Neuron (in vitro differentiated cells): ENCODE results near the gene GSK3A.

ENCODE experiments used
- H2AFZ ChIP-seq: one replicate; pipeline ENCODE4 v1.6.1; 2013; ENCODE audit warnings: low read depth, mild to moderate bottlenecking, inconsistent platforms, low read length, moderate library complexity
- H3K27me3 ChIP-seq: one replicate; pipeline ENCODE4 v1.6.1; 2013; ENCODE audit warnings: low read length; ENCODE audit not compliant: insufficient read depth
- H3K36me3 ChIP-seq: one replicate; pipeline ENCODE4 v1.6.1; 2013; ENCODE audit warnings: low read length; ENCODE audit not compliant: insufficient read depth
- H3K4me1 ChIP-seq: one replicate; pipeline ENCODE4 v1.6.1; 2013; ENCODE audit warnings: low read length; ENCODE audit not compliant: insufficient read depth
- H3K4me3 ChIP-seq: 2 replicates; pipeline ENCODE4 v1.5.1; 2013; ENCODE audit warnings: mild to moderate bottlenecking, low read length, moderate library complexity
- H3K9me3 ChIP-seq: one replicate; pipeline ENCODE4 v1.6.1; 2013; ENCODE audit warnings: low read length

GSK3A gene

DNA sequence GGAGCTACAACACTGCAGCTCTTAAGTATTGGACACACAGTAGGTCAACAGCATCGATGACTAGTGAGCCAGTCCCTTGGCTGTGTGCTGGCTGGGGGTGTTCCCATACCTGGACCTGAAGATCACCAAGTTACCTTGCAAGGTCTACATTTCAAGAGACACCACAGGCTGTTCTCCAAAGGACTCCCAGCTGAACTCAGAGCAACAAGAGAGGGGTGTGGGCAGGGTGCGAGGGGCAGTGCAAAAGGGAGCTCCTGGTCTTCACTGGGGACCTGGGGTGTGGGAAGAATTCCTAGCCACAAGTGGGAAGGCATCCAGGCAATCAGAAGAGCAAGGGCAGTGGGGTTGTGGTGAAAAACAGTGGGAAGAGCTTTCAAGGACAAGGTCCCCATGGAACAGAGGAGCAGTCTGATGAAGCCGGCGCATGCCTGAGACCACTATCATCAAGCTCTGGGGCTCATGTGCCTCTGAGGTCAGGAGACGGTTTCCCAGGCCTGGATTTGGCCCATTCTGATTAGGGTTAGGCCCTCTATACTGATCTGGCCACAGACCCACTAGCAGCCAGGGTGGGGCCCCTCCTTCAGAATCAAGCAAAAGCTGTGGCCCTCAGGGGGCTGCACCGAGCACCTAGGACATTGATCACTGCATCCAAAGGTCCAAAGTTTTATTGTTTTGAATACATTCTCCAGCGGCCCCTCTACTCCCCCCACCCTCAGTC lies 4.7 kb upstream of the GSK3A start:
- peaks cover 10% of the 10 kb centered on the region for H3K4me1 ChIP-seq

DNA sequence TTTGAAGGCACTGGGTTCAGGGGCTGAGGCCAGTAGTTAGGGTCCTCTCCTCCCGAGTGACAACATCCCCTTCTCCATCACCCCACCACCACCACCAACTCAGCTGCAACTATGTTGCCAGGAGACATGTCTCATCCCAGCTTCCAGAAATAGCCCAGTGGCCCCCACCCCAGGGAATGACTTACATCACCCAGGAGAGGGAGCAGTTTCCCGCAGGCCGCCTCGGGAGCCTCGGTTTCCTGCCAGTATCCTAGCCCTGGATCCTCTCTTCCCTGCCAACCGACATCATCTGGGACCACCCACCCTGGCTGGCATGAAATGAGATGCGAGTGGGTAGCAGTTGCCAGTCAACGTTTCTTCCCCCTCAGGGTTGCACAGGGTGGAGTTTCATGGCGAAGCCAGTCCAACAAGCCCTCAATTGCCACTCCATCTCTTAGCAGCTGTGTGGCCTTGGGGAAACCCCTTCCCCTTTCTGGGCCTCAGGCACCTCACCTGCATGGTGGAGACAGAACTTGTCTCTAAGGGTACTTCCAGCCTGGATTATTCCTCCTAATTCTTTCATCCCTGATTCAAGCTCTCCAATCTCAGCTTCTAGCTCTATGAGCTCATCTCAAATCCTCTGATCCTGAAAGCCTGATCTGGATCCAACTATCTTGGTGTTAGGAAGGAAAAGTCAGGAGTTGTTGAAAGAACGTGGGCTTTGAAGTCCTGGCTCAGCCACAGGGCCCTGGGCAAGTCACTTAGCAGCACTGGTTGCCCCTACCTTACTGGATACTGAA lies 3.9 kb upstream of the GSK3A start:
- peaks cover 20% of the 10 kb centered on the region for H3K36me3 ChIP-seq
- H2AFZ ChIP-seq = no peak overlapping the region
- no peaks in the 10 kb centered on the region for H3K9me3 ChIP-seq
- H3K4me1 ChIP-seq = peaks cover 7% of the 10 kb centered on the region
- H3K27me3 ChIP-seq = no peaks in the 10 kb centered on the region
- no peak overlapping the region for H3K4me3 ChIP-seq

More for the DNA sequence above, 4.7 kb upstream of the GSK3A start:
- peaks cover 20% of the 10 kb centered on the region for H3K36me3 ChIP-seq
- H3K4me3 ChIP-seq = no peak overlapping the region
- no peaks in the 10 kb centered on the region for H3K27me3 ChIP-seq
- no peaks in the 10 kb centered on the region for H3K9me3 ChIP-seq
- H2AFZ ChIP-seq = no peak overlapping the region

DNA sequence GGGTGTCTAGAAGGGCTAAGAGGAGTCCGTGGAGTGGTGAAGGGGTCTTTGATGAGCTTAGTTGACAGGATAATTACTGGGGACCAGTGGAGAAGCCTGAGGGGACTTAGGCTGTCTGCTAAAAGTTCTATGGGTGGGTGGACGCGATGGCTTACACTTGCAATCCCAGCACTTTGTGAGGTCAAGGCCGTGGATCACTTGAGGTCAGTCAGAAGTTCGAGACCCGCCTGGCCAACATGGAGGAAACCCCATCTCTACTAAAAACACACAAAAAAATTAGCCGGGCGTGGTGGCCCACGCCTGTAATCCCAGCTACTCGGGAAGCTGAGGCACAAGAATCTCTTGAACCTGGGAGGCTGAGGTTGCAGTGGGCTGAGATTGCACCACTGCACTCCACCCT lies 2.8 kb upstream of the GSK3A start:
- H2AFZ ChIP-seq = no peak overlapping the region
- no peaks in the 10 kb centered on the region for H3K27me3 ChIP-seq
- H3K9me3 ChIP-seq = no peaks in the 10 kb centered on the region
- H3K36me3 ChIP-seq = peaks cover 14% of the 10 kb centered on the region
- no peak overlapping the region for H3K4me3 ChIP-seq
- H3K4me1 ChIP-seq = peaks cover 10% of the 10 kb centered on the region

DNA sequence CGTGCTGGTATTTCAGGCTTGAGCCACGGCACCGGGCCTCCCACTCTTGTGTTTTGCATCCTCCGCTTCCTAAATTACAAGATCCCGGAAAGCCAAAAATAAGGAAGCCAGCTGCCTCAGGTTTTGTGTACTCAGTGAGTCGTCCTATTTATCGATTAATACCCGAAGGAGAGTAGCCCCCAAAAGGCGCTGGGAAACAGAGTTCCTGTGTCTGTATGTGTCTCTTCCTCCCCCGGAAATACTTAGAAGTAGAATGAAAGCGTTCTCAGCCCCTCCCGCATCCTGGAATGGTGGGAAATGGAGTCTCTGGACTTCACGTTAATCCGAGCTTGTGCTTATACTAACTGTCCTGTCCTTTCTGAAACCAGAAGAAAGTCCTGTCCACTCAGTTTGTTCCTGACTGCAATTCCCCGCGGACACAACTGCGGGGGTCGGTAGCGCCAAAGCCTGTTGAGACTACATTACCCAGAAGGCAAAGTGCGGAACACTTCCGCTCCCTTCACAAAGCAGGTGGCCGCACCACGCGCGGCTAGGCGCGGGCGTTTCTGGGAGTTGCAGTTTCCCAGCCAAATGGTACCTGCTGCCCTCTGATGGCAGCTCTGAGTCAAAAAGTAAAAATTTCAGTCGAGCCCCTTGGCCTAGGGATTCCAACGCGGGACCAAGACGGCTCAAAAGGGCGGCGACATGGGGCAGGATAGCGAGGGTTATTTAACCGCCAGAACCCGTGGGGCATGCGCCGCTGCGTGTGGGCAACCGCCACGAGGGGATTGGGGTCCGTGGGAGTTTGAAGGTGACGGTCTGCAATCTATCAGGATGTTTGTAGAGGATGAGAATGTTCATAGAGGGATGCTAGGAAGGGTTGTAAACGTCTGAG lies 2.2 kb upstream of the GSK3A start:
- H3K36me3 ChIP-seq = peaks cover 11% of the 10 kb centered on the region
- peak overlapping the region; percentile 76 for H3K4me3 ChIP-seq
- H3K27me3 ChIP-seq = no peaks in the 10 kb centered on the region
- no peaks in the 10 kb centered on the region for H3K9me3 ChIP-seq
- H2AFZ ChIP-seq = peak overlapping the region; percentile 17
- H3K4me1 ChIP-seq = peaks cover 10% of the 10 kb centered on the region

DNA sequence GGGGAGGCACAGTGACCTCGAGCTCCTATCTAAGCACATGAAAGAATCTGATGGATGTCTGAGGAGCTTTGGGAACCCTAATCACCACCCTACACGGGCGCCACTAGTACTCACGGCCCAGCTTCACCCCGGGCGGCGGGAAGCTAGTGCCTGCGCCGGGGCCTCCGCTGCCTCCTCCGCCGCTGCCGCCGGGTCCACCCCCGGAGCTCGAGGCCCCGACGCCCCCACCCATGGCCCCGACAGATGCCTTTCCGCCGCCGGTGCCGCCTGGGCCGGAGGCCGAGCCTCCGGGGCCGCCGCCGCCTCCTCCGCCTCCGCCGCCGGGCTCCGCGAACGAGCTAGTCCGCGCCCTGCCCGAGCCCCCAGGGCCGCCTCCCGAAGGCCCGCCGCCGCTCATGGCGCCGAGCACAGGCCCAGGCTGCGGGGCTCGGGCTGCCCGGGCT lies 312 bp downstream of the GSK3A start:
- H3K4me1 ChIP-seq = peaks cover 10% of the 10 kb centered on the region
- H3K27me3 ChIP-seq = no peaks in the 10 kb centered on the region
- no peaks in the 10 kb centered on the region for H3K9me3 ChIP-seq
- peaks cover 18% of the 10 kb centered on the region for H3K36me3 ChIP-seq
- peak overlapping the region; percentile 76 for H3K4me3 ChIP-seq
- no peak overlapping the region for H2AFZ ChIP-seq

DNA sequence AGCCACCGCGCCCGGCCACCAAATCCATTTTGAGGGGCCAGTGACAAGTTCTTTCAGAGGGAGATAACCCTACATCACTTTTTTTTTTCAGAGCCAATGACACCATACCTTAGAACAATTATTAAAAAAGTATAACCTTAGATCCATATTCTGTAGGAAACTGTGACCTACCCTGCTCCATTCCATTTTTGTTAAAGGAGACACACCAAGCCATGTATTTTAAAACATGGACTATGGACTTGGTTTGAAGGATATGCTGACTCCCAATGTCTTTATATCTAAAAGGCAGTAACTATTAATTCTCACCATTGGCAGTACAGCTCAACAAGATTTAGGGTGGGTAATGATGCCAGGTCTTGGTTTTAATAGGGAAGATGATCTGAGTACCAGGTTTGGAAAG lies 1.1 kb downstream of the GSK3A start:
- H3K9me3 ChIP-seq = no peaks in the 10 kb centered on the region

DNA sequence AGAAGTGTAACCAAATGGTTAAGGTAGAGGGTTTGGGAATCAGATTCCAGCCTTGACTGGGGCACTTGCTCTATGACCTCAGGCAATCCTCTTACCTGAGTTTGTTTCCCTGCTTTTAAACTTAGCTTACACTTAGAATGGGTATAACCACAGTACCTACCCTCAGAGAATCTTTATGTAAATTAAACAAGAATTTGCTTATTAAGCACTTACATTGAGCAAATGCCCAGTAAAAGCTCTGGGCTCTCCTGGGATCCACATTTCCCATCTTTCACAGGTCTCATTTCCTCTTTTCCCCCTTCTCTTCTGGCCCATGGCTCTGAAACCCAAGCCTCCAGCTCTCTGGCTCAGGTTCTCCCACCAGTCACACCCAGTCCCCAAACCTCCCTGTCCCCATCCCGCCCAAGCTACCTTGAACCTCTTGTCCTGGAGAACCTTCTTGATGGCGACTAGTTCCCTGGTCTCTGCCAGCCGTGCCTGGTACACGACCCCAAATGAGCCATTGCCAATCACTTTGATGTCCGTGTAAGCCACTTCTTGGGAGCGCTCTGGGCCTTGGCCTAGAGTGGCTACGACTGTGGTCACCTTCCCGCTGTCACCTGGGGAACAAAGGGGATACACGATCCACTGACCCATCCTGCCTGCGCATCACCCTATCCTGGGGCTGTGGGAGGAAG lies 2.7 kb downstream of the GSK3A start:
- no peak overlapping the region for H2AFZ ChIP-seq
- no peaks in the 10 kb centered on the region for H3K27me3 ChIP-seq
- H3K36me3 ChIP-seq = peaks cover 34% of the 10 kb centered on the region
- H3K4me3 ChIP-seq = no peak overlapping the region
- peaks cover 10% of the 10 kb centered on the region for H3K4me1 ChIP-seq
- H3K9me3 ChIP-seq = no peaks in the 10 kb centered on the region

More for the DNA sequence above, 1.1 kb downstream of the GSK3A start:
- Histone ChIP-seq H3K27me3 (no peaks in the 10 kb centered on the region), H2AFZ (no peak overlapping the region), H3K4me1 (peaks cover 10% of the 10 kb centered on the region), H3K4me3 (peak overlapping the region; percentile 76), H3K36me3 (peaks cover 20% of the 10 kb centered on the region)

DNA sequence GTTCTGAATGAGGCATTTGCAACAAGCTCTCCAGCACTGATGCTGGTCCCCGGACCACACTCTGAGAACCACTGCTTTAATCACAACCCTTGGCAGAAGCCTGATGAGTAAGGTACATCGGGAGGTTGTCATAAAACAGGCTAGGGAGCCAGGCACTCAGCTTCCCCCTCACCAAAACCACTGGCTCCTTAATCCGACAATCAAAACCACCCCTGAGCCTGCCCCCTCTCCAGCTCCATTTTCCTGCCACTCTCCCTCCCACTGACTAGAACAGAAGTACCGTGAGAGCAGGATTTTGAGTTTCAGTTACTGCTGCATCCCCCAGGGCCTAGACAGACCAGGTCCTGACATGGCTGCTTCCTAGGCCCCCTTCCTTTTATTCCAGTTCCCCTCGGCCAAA lies 7.2 kb downstream of the GSK3A start:
- Histone ChIP-seq H3K4me3 (no peak overlapping the region), H3K4me1 (no peaks in the 10 kb centered on the region), H3K9me3 (no peaks in the 10 kb centered on the region), H3K36me3 (peaks cover 76% of the 10 kb centered on the region), H3K27me3 (no peaks in the 10 kb centered on the region), H2AFZ (no peak overlapping the region)

DNA sequence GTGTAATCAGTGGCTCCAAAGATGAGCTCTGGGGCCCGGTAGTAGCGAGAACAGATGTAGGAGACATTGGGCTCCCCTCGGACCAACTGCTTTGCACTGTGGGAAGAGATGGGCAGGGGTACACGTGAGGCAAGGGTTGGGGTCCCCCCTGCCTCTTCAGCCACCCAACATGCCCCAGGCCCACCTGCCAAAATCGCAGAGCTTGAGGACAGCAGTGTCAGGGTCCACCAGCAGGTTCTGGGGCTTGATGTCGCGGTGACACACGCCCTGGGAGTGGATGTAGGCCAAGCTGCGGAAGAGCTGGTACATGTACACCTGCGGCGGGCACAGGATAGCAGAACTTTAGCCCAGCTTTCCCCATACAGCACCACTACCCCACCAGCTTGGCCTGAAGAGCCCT lies 8.0 kb downstream of the GSK3A start:
- no peak overlapping the region for H3K4me3 ChIP-seq
- H2AFZ ChIP-seq = no peak overlapping the region
- H3K27me3 ChIP-seq = no peaks in the 10 kb centered on the region
- peaks cover 78% of the 10 kb centered on the region for H3K36me3 ChIP-seq
- no peaks in the 10 kb centered on the region for H3K4me1 ChIP-seq
- no peaks in the 10 kb centered on the region for H3K9me3 ChIP-seq

DNA sequence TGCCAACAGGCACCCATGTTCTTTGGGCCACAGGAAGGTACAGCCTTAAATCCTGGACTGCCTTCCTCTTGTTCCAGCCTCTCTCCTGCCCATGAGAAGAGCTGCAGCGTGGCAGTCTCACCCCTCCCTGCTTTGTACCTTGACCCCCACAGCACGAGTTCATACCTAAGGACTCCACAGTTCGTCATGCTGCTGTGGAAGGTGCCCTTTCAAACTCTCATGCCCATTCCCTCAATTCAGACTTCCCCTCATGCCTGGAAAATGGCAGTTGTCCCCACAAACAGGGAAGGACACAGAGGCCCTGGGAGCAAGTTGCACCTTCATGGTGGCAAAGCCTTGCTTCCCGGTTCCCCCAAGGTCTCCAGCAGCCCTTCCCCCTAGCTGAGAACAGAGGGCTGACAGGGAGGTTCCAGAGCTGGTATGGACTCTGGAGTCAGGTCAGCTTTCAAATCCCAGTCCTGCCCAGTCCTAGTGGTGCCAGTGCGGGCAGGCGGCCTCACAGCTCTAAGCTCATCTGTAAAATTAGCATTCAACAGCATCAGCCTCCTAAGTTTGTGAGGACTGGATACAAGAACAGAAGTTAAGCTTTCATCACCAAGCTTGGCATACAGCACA lies 8.6 kb downstream of the GSK3A start:
- H3K36me3 ChIP-seq = peaks cover 77% of the 10 kb centered on the region
- no peaks in the 10 kb centered on the region for H3K4me1 ChIP-seq
- H2AFZ ChIP-seq = no peak overlapping the region
- no peaks in the 10 kb centered on the region for H3K27me3 ChIP-seq
- no peak overlapping the region for H3K4me3 ChIP-seq
- no peaks in the 10 kb centered on the region for H3K9me3 ChIP-seq

DNA sequence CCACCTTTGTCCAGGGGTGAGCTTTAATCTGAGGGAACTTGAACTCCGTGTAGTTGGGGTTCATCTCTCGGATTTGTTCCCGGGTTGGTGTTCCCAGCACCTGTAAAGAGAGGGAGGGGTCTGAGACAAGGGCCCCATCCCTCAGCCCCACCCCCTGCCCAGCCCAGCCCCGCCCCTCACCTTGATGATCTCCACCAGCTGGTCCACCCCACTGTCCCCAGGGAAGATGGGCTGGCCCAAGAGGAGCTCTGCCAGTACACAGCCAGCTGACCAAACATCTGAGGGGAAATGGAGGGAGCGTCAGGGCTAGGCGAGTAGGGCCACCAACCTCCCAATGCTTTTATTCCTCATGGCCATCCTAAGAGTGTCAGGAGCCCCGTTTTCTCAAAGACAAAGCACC lies 9.3 kb downstream of the GSK3A start:
- Histone ChIP-seq H3K9me3 (no peaks in the 10 kb centered on the region), H3K36me3 (peaks cover 75% of the 10 kb centered on the region), H2AFZ (no peak overlapping the region), H3K4me1 (no peaks in the 10 kb centered on the region), H3K4me3 (no peak overlapping the region), H3K27me3 (no peaks in the 10 kb centered on the region)

DNA sequence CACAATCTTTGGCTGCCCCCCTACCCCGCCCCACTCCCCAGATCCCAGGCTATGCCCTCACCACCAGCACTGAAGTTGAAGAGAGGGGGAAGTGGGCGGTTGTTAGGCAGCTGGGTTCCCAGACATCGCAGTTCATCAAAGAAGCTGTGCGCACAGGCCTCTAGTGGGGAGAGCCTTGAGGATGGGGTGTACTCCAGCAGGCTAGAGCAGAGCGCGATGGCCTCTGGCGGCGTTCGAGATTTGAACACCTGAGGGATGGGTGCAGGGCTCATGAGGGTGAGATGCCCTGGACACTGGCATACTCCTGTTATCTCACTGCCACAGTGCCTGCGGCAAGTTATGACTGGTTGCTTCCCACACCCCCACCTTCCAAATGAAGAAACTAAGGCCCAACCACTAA lies 10.0 kb downstream of the GSK3A start:
- H3K9me3 ChIP-seq = no peaks in the 10 kb centered on the region
- H3K27me3 ChIP-seq = no peaks in the 10 kb centered on the region
- no peak overlapping the region for H3K4me3 ChIP-seq
- peaks cover 75% of the 10 kb centered on the region for H3K36me3 ChIP-seq
- no peak overlapping the region for H2AFZ ChIP-seq
- H3K4me1 ChIP-seq = no peaks in the 10 kb centered on the region
